RWPE2 (cell line): ENCODE measurements around the gene NSD2.

Experiments
- ATAC-seq: fragments of 200-7000 bp; cut with Tn5 transposase; 3 replicates; pipeline ENCODE4 v1.9.1; 2021; ENCODE audit warnings: low read depth
- DNase-seq: peaks from one replicate; pipeline ENCODE4 v3.0.0-alpha.2; 2020; ENCODE audit warnings: low spot score
- H3K27ac ChIP-seq: fragments of 450-650 bp; 2 replicates; pipeline ENCODE4 v1.5.1; 2017; ENCODE audit warnings: mild to moderate bottlenecking; ENCODE audit not compliant: poor library complexity, severe bottlenecking
- H3K27me3 ChIP-seq: fragments of 250-450 bp; sonication (Bioruptor Pico); 2 replicates; pipeline ENCODE4 v1.5.1; 2021; ENCODE audit warnings: mild to moderate bottlenecking, moderate library complexity; ENCODE audit not compliant: insufficient read depth, poor library complexity, severe bottlenecking
- H3K36me3 ChIP-seq: fragments of 250-450 bp; sonication (Bioruptor Pico); 2 replicates; pipeline ENCODE4 v1.5.1; 2020; ENCODE audit warnings: low read depth, mild to moderate bottlenecking, moderate library complexity
- H3K4me1 ChIP-seq: fragments of 250-450 bp; sonication (Bioruptor Pico); 2 replicates; pipeline ENCODE4 v1.5.1; 2021; ENCODE audit warnings: mild to moderate bottlenecking, moderate library complexity; ENCODE audit not compliant: insufficient read depth, poor library complexity, severe bottlenecking
- H3K4me3 ChIP-seq: fragments of 250-450 bp; sonication (Bioruptor Pico); 2 replicates; pipeline ENCODE4 v1.5.1; 2021; ENCODE audit warnings: mild to moderate bottlenecking, moderate library complexity; ENCODE audit not compliant: severe bottlenecking
- H3K9me3 ChIP-seq: fragments of 250-450 bp; sonication (Bioruptor Pico); 2 replicates; pipeline ENCODE4 v1.5.1; 2021; ENCODE audit warnings: mild to moderate bottlenecking, moderate library complexity; ENCODE audit not compliant: severe bottlenecking
- CTCF ChIP-seq: fragments of 450-650 bp; IDR thresholded peaks from one replicate; pipeline ENCODE4 v1.5.1; 2017; ENCODE audit warnings: mild to moderate bottlenecking, moderate library complexity; ENCODE audit not compliant: poor library complexity, severe bottlenecking

The NSD2 gene

GRCh38 chr4:1854752-1855151, 16.4 kb upstream of the NSD2 start:
- no peak for TF ChIP-seq CTCF
- no peaks in the 10 kb centered on the region for H3K9me3 ChIP-seq
- DNase-seq, result no peak
- H3K27me3 ChIP-seq, result no peaks in the 10 kb centered on the region
- peaks cover 11% of the 10 kb centered on the region for H3K36me3 ChIP-seq
- H3K4me3 ChIP-seq, result peak overlapping the region; percentile 73
- H3K4me1 ChIP-seq, result peaks cover 2% of the 10 kb centered on the region
- peak overlapping the region; percentile 50 for H3K27ac ChIP-seq
- ATAC-seq, result no peak

- TF ChIP-seq CTCF, result no peak
- peaks cover 2% of the 10 kb centered on the region for H3K4me1 ChIP-seq
- ATAC-seq, result peak; percentile 6; the same call in 2 of the 3 replicates
- H3K27me3 ChIP-seq, result no peaks in the 10 kb centered on the region
- no peak for DNase-seq
- H3K9me3 ChIP-seq, result no peaks in the 10 kb centered on the region
- peak overlapping the region; percentile 73 for H3K4me3 ChIP-seq
- H3K27ac ChIP-seq, result peak overlapping the region; percentile 50
- peaks cover 11% of the 10 kb centered on the region for H3K36me3 ChIP-seq
Observed at GRCh38 chr4:1855333-1856070, 15.7 kb upstream of the NSD2 start.

- Histone ChIP-seq H3K4me3 (peak within 1 kb of the TSS; percentile 73), H3K9me3 (no peaks in the 10 kb centered on the region), H3K27ac (peak within 1 kb of the TSS; percentile 50), H3K27me3 (no peaks in the 10 kb centered on the region), H3K4me1 (peaks cover 2% of the 10 kb centered on the region), H3K36me3 (peaks cover 11% of the 10 kb centered on the region)
- ATAC-seq (peak; percentile 95), DNase-seq (peak; percentile 98)
- TF ChIP-seq CTCF, result peak; percentile 18
Observed at GRCh38 chr4:1856071-1856942, 14.9 kb upstream of the NSD2 start, which contains the start of gene LETM1. Gene LETM1 (minus strand): TSS chr4:1856156. CDS start chr4:1855950, 206 bp downstream.

- Histone ChIP-seq H3K4me1 (peaks cover 2% of the 10 kb centered on the region), H3K36me3 (peaks cover 11% of the 10 kb centered on the region), H3K4me3 (peak overlapping the region; percentile 73), H3K27ac (peak overlapping the region; percentile 50), H3K9me3 (no peaks in the 10 kb centered on the region), H3K27me3 (no peaks in the 10 kb centered on the region)
- peak; percentile 4; the same call in 1 of the 3 replicates for ATAC-seq
- no peak for DNase-seq
- TF ChIP-seq CTCF, result no peak
Observed at GRCh38 chr4:1856943-1857699, 14.1 kb upstream of the NSD2 start.
